ENCODE data around the gene CSF1R.

DNA sequence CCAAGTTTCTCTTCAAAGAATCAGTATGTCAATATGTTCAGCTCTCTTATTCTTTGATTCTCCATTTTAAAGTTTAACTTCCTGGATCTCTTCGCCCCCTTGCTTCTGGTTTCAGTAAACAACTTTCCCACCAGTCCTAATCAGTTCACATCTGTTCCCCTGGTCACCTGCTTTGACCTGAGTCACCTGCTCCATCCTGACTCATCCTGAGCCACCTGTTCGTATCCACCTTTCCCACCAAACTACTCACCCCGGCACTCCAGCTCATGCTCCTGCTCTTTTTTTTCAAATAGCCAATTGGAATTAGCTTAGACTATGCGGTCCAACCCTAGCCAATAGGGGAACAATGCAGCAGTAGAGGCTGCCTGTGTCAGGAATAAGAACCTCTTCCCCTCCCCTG, 23.6 kb upstream of the CSF1R start:
- TF ChIP-seq, protein P1, sequence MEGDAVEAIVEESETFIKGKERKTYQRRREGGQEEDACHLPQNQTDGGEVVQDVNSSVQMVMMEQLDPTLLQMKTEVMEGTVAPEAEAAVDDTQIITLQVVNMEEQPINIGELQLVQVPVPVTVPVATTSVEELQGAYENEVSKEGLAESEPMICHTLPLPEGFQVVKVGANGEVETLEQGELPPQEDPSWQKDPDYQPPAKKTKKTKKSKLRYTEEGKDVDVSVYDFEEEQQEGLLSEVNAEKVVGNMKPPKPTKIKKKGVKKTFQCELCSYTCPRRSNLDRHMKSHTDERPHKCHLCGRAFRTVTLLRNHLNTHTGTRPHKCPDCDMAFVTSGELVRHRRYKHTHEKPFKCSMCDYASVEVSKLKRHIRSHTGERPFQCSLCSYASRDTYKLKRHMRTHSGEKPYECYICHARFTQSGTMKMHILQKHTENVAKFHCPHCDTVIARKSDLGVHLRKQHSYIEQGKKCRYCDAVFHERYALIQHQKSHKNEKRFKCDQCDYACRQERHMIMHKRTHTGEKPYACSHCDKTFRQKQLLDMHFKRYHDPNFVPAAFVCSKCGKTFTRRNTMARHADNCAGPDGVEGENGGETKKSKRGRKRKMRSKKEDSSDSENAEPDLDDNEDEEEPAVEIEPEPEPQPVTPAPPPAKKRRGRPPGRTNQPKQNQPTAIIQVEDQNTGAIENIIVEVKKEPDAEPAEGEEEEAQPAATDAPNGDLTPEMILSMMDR (conservative IDR thresholded peaks at IDR 0.05; ENCODE audit: low read depth, low read length), result no peak
- TF ChIP-seq BHLHE40 (IDR thresholded peaks at IDR 0.05; ENCODE audit: low read depth, low read length) (no peak), RAD21 (IDR thresholded peaks at IDR 0.05; ENCODE audit: low read length) (no peak), MXI1 (IDR thresholded peaks at IDR 0.05; ENCODE audit: borderline replicate concordance, low read depth, low read length) (no peak), SMC3 (IDR thresholded peaks at IDR 0.05; ENCODE audit: low read depth, low read length) (no peak), POLR2A (IDR thresholded peaks at IDR 0.05; ENCODE audit: low read depth, low read length) (no peak), MAZ (IDR thresholded peaks at IDR 0.05; ENCODE audit: borderline replicate concordance, low read depth, low read length) (no peak)
